GM21367 (cell line): ENCODE results near the gene FBXO2.
"Not testable (repeated sequence)": the region's sequence is repeated elsewhere in the genome, so short reads cannot be mapped to it uniquely, and the experiment has no call there.

Experiments
- ATAC-seq: cut with Tn5 transposase; IDR thresholded peaks from one replicate; pipeline ENCODE4 v1.9.1; 2021; ENCODE audit not compliant: unreplicated experiment

The FBXO2 gene

DNA sequence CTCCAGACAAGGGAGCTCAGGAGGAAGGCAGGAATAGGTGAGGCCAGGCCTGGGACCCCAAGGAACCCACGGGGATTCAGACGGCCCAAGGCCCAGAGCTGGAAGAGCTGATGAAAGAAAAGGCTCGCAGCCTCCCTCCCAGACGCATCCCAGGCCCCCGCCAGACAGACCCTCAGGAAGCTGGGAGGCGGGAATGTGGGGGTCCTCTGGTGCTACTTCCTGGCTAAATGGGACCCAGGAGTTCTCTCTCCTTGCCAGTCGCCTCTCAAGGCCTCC is 430 bp downstream of the FBXO2 start:
- no peak for ATAC-seq

DNA sequence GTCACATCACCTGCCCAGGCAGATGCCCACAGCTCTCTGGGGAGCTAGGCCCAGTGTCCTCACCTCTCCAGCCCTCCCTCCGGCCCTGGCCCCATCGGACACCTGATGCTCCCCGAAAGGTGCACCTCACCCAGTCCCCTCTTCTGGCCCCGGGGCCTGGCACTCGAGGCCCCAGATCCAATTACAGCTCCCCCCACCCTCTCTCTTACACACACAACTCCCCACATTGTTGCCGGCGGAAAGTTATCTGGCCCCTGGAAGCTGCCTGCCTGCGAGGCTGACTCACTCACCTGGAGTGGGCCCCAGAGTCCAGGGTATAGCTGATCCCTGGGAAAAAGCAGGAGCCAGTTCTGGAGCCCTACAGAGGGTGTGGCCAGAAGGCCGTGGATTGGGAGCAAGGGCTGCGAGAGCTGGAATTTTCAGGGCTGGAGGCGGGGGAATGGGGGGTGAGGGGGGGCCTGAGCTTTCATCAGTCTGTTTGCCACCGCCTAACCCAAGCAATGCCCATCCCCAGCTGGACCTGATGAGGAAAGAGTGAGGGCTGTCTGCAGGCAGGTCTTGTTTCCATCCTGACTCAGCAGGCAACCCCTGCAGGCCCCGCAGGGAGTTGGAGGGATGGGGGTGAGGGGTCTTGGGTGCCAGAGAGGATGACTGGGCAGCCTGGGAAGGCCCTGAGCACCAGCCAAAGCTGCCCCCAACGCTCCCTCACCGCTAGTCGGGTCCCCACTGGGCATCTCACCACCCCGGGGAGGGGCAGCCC is 948 bp downstream of the FBXO2 start:
- ATAC-seq = no peak

DNA sequence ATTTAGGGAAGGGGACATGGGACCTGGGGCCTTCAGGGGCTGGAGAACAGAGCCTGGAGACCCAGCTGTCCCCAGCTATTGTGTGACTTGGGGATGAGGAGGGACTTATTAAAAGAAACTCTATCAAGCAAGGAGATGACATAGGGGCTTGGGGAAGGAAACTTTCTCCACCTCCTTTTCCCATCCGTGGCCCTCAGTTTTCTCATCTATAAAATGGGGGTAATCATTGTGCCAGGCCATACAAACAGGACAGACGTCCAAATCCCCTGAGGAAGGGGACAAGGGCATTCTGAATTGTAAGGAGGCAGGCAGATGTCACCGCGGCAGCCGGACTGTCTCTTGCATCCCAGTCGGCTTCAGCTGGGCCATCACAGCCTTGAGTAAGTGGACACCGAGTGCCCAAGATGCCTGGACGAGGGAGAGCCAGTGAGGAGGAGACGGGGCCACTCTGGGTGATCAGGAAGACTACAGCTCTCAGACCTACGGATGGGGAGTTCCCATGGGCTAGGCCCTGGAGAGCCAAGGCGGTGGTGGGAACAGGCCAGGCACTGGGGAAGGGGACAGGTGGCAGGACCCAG is 1.9 kb downstream of the FBXO2 start:
- ATAC-seq = no peak

DNA sequence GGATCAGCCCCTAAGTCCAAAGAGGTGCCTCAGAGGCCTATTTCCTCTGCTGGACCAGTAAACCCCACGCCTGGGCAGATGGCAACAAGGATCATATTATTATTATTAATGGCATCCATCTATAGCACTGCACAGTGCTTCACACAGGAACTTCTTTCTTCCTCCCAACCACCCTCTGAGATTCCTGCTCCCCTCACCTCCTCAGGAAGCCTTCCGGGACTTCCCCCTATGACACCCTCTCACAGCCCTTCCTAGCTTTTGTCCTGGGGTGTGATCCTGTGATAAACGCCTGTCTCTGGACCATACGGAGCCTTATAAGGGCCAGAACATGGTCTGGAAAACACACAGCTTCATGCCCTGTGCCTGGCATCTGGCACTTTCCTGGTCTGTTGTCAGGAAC is 3.2 kb downstream of the FBXO2 start:
- no peak for ATAC-seq

DNA sequence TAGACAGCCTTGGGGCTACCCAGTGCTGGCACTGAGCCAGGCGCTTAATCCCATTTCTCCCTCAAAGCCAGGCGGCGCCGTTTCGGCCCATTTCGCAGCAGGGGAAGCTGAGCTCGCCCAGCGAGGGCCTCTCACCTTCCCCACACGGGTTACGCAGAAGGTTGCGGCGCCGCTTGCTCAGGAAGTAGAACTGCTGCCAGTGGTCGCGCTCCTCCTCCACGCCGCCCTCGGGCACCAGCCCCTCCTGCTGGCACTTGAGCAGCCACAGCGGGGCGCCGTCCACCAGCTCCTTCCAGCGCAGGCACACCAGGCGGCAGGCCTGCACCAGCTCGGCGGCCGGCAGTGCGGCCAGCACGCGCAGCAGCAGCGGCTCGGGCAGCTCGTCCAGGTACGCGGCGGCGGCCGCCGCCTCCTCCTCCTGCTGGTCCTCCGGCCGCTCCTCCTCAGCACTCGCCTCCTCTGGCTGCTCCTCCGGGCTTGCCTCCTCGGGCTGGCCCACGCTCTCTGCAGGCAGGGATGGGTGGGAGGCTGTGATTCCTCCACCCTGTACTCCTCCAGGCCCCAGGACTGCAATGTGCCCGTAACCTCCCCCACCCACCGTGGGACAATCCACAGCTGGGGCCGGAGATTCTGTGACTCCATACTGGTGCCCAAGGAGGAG is 3.8 kb downstream of the FBXO2 start:
- ATAC-seq = no peak

DNA sequence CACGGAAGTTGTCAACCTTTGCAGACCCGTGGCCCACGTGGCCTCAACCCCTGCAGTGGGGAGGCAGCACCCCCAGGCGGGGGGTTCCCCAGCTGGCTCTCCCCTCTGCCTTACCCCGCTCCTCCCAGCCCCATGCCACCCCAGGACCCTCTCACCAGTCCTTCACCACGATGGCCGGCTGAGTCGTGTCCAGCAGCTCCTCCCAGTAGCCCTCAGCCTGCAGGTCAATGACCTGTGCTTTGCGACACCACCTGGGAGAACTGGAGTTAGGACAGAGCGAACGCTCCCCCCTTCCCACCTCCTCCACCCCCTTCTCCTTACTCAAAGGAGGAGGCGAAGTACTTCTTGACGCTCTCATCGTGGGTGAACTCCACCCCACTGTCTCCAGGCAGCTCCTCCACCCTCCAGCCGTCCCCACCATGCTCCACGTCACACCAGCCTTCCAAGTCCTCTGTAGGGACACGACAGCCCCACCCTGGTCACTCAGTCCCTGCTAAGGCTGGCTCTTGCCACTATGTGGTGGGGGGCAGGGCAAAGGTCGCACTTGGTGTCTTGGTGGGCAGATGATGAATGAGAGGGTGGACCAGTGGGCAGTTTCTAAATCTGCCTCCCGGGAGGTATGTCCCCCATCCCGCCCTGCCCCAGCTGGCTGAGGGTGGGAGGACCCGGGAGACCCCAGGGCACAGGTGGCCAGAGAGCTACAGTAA is 4.5 kb downstream of the FBXO2 start:
- no peak for ATAC-seq

DNA sequence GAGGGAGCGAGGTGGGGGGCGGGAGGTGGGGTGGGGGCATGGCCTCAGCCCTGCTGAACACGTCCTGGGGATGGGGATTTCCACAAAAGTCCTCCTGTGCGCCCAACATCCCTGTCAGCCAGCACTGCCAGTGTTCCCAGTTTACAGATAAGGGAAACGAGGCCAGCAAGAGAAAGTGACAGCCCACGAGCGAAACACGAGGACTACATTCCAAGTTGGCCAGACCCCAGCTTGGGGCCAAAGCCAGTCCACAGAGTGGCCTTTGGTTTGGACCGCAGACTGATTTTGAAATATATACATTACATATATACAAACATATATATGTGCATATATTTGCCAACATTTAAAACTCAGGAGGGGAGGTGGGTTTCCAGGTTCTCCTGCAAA is 5.0 kb downstream of the FBXO2 start:
- no peak for ATAC-seq

DNA sequence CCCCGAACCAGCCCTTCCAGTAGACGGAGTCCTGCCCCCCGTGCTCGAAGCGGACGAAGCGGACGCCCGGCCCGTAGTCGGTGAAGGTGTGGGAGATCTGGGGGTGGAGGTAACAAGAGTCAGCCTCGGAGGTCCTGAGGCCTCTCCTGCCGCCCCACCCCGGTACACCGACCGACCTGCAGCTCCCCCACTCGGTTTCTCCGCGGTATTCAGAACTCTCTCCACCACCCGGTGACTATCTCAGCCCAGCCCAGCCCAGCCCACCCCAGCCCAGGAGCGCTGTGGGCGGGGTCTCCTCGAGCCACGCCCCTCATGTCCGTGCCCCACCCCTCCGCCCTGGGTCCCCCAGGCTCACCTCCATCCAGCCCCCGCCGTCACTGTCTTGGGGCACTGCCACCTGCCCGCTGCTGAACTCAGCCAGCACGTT is 5.5 kb downstream of the FBXO2 start:
- ATAC-seq = no peak

DNA sequence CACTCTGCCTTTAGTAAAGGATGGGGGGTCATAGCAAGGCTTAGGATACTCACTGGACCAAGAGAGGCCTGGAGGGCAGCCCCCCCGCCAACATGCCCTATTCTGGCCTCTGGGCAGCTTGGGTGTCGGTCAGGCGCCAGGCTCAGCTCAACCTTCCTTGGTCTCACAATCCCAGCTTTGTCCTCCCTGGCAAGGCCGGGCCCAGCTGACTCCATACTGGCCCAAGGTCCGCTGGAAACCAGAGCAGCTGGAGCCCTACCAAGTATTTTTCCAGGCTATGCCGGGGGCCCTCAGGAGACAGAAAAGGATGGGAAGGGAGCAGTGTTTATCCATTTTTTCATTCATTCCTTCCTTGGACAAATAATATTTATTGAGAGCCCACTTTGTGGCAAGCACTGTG is 6.2 kb downstream of the FBXO2 start:
- ATAC-seq = no peak

DNA sequence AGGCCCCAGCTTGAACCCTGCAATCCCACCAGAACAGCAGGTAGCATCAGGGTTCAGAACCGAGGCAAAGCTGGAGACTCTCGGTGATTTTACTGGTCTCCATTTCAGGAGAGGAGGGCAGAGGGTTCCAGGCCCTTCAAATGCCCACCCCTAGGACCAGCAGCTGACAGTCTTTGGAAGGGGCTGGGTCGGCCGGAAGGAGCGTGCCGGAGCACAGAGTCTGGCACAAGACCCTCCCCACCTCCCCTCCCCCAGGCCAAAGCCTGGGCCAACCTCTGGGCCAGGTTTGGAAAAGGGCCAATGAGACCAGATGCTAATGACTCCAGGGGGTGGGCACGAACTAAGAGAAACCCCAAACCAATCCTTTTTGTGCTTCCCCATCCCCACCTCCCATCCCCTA is 6.9 kb downstream of the FBXO2 start:
- no peak for ATAC-seq

DNA sequence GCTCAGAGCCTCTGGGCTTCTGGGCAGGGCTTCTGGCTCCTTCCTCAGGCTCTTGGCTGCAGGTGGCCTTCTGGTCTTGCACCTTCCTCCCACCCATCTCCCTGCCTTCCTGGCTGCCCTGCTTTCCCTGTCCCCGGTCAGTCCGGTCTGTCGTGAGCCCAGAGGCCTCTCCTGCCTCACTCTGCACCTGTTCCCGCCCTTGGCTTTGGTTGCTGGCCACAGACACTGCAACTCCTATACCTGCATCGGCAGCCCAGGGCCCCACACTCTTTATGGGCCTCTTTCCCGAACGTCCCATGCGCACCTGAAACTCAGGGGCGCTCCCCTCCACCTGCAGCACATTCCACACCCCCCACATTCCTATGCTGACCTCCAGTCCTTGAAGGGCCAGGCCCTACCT is 7.9 kb downstream of the FBXO2 start:
- no peak for ATAC-seq

DNA sequence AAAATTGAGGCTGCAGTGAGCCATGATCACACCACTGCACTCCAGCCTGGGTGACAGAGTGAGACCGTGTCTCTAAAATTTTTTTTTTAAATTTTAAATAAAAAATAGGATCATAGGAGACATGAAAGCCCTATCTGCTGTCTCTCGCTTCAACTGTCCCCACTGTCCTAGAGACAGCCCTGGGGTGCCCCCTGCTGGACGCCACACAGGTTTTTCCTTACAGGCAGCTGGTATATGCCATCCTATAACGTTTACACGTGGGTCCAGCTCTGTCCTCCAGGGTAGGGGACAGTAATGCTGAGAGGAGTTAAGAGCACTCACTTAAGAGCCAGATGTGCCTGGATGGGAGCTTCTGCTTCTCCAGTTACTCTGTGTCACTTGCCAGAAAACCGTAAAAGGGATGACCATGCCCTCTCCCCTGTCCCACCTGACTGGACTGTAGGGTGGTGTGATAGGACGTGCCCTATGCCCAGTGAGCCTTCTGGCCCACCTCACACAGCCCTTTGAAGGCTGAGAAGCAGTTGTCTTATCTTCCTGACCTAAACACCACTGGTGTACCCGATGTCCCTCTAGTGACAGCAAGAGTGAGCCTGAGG is 8.5 kb downstream of the FBXO2 start:
- ATAC-seq = no peak

DNA sequence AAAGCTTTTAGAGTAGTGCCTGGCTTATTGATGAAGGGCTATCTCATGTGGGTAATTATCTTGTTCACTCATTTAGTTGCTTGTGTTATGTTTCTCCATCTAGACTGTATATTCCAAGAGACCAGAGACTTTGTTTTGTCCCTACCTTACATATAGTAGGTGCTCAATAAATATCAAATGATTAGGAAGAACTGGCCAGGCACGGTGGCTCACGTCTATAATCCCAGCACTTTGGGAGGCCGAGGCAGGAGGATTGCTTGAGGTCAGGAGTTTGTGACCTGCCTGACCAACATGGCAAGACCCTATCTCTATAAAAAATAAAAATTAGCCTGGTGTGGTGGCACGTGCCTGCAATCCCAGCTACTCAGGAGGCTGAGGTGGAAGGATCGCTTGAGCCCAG is 9.0 kb downstream of the FBXO2 start:
- no peak for ATAC-seq

DNA sequence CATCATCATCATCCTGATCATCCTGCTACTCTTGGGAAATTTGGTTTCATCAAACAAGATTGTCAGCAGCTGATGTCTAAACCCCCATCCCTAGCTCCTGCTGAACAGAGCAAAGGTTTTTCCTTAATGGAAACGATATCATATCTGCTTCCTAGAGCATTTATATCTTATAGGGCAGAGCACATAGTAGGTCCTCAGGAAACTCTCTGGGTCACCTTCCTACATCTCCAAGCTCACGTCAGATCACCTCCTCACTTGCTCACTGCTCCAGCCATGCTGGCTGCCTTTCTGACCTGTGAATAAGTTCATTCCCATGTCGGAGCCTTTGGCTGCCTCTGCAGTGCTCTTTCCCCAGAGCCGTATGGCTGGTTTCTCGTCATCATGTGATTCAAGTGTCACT is 10.4 kb downstream of the FBXO2 start:
- no peak for ATAC-seq

DNA sequence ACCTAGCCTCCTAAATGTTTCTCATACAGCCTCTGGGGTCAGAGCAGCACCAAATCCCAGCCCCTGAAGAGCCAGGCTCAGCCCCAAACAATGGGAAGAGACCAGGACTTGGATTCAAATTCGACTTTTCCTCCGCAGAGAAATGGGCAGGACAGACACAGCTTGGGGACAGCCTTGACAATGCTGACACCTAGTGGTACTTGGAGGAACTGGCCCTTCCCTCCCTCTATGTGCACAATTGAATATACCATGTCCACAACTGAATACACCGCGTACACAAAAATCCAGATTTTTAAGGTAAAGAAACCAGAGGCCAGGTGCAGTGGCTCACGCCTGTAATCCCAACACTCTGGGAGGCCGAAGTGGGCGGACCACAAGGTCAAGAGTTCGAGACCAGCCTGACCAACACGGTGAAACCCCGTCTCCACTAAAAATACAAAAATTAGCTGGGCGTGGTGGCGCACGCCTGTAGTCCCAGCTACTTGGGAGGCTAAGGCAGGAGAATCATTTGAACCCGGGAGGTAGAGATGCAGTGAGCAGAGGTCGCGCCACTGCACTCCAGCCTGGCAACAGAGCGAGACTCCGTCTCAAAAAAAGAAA is 11.7 kb downstream of the FBXO2 start:
- ATAC-seq = not testable (repeated sequence)

DNA sequence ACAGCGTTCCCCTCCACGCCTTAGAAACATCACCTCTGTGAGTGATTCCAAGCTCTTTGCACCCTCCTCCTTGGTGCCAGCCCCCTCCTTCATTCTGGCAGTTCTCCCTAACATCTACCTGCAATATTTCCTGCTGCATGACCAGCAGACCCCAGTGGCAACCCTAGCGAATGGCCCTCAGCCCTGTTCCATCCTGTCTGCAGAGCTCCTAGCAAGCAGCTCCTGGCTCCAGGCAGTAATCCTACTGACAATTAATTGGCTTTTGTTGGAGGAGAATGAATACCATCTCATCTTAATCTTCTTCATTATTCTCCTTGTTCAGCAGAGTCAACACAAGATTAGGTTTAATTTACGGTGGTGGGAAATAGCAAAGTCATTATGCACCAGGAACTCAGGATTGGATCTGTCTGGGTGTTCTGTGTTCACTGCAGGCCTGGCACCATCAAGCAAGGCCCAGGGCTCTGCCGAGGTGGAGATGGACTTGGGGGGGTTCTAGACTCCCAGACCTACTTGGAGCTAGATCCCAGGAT is 12.4 kb downstream of the FBXO2 start:
- no peak for ATAC-seq

DNA sequence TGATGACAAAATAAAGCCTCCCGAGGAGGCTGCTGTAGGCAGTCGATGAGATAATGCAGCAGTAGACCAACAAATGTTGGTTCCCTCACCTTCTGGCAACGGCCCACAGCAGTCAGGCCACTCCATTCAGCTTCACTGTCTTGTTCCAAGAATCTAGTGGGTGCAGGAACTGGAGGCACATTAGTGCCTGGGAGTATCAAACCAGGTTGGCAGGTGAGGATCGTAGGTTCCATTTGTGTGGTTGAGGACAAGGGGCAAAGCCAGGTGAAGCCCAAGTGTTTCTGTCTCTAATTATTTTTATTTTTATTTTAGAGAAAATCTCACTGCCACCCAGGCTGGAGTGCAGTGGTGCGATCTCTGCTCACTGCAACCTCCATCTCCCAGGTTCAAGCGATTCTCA is 13.3 kb downstream of the FBXO2 start:
- ATAC-seq = no peak

DNA sequence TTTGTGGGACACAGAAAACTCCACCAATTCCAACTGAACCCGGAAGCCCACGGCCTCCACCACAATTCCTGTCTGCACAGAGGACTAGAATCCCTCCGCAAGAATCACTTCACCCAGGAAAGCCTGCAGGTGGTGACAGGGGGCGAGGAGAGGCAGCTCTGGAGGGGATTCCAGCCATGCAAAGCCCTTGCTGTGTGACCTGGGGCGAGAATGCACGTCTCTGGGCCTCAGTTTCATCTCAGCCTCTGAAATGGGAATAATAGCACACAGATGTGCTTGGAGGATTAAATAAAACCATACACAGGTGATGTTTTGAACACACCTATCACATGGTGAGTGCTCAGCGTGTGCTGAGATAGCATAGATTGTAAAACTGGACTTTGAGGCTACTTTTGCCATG is 14.1 kb downstream of the FBXO2 start:
- no peak for ATAC-seq

DNA sequence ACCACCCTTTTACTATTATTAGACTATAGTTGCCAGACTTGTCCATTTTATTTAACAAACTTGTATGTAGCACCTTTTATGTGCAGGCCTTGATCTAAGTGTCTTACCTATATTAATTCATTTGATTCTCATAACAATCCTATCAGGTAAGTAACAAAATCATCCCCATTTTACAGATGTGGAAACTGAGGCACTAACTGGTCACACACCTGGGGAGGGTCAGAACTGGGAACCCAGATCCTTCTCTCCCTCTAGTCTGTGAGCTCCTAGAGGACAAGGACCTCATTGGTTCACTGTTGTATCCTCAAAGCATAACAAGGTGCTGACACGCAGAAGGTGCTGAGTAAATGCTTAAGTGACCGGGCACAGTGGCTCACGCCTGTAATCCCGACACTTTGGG is 14.9 kb downstream of the FBXO2 start:
- ATAC-seq = no peak

DNA sequence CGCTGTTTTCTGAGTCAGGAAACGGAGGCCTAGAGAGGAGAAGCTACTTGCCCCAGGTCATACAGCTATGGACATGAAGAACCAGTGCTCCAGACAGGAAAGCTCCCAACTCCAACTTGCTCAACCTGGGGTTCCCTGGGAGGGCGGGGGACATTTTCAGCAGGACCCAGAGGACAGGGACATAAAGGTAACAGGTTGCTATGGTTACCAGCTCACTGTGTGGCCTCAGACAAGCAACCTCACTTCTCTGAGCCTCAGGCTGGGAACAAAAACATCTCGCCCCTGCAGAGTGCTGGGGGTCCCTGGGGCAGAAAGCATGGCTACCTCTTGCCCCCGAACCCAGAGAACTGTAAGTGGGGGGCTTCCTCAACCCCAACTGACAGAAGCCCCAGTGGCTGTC is 16.1 kb downstream of the FBXO2 start:
- ATAC-seq = no peak
